Stimulated activated CD8-positive, alpha-beta memory T cell treated with anti-CD3 and anti-CD28 coated beads, Interleukin-4, amount 100 ng/mL, for 48 hours (primary cell): ENCODE data around the gene SOX5.
"Not testable (repeated sequence)": the region's sequence is repeated elsewhere in the genome, so short reads cannot be mapped to it uniquely, and the experiment has no call there.

Source experiments
- DNase-seq: peaks from one replicate; pipeline ENCODE4 v3.0.0-alpha.2; 2020

The SOX5 gene

GRCh38 chr12:23899434-23899833 lies 50.0 kb downstream of the SOX5 start:
- DNase-seq: no peak

- no peak for DNase-seq
These were observed 51.3 kb downstream of the SOX5 start for GRCh38 chr12:23898121-23898520.

GRCh38 chr12:23895792-23896218 lies 53.7 kb downstream of the SOX5 start:
- DNase-seq: no peak

GRCh38 chr12:23893611-23894010 lies 55.9 kb downstream of the SOX5 start:
- DNase-seq: no peak

GRCh38 chr12:23891115-23891514 lies 58.4 kb downstream of the SOX5 start:
- DNase-seq: no peak

- no peak for DNase-seq
These were observed 60.4 kb downstream of the SOX5 start for GRCh38 chr12:23889069-23889440.

- DNase-seq: no peak
These were observed 60.9 kb downstream of the SOX5 start for GRCh38 chr12:23888396-23889068.

GRCh38 chr12:23887055-23887835 lies 62.2 kb downstream of the SOX5 start:
- no peak for DNase-seq

- DNase-seq: no peak
These were observed 64.1 kb downstream of the SOX5 start for GRCh38 chr12:23885394-23885793.

GRCh38 chr12:23884909-23885308 lies 64.6 kb downstream of the SOX5 start:
- no peak for DNase-seq

GRCh38 chr12:23880988-23881387 lies 68.5 kb downstream of the SOX5 start:
- DNase-seq: no peak

GRCh38 chr12:23876618-23877017 lies 72.9 kb downstream of the SOX5 start:
- DNase-seq: not testable (repeated sequence)

- no peak for DNase-seq
These were observed 81.7 kb downstream of the SOX5 start for GRCh38 chr12:23867794-23868193.

- no peak for DNase-seq
These were observed 86.8 kb downstream of the SOX5 start for GRCh38 chr12:23862701-23863100.

GRCh38 chr12:23860019-23860418 lies 89.5 kb downstream of the SOX5 start:
- DNase-seq: no peak

GRCh38 chr12:23857178-23857577 lies 92.3 kb downstream of the SOX5 start:
- no peak for DNase-seq

- no peak for DNase-seq
These were observed 93.7 kb downstream of the SOX5 start for GRCh38 chr12:23855813-23856212.

- DNase-seq: no peak
These were observed 94.9 kb downstream of the SOX5 start for GRCh38 chr12:23854598-23854997.

- no peak for DNase-seq
These were observed 95.8 kb downstream of the SOX5 start for GRCh38 chr12:23853640-23854039.

GRCh38 chr12:23851602-23852001 lies 97.9 kb downstream of the SOX5 start:
- no peak for DNase-seq

- DNase-seq: no peak
These were observed 101.6 kb downstream of the SOX5 start for GRCh38 chr12:23847857-23848256.

- DNase-seq: no peak
These were observed 105.5 kb downstream of the SOX5 start for GRCh38 chr12:23843958-23844357.

- no peak for DNase-seq
These were observed 115.4 kb downstream of the SOX5 start for GRCh38 chr12:23834076-23834475.

GRCh38 chr12:23831739-23832138 lies 117.7 kb downstream of the SOX5 start:
- DNase-seq: no peak

- no peak for DNase-seq
These were observed 119.3 kb downstream of the SOX5 start for GRCh38 chr12:23830210-23830609.
